ENCODE data around the gene NYAP1.
A peak's percentile ranks its signal among the peaks of the same experiment; 100 is the strongest.
"Not testable (repeated sequence)": the region's sequence is repeated elsewhere in the genome, so short reads cannot be mapped to it uniquely, and the experiment has no call there.

The NYAP1 gene

DNA sequence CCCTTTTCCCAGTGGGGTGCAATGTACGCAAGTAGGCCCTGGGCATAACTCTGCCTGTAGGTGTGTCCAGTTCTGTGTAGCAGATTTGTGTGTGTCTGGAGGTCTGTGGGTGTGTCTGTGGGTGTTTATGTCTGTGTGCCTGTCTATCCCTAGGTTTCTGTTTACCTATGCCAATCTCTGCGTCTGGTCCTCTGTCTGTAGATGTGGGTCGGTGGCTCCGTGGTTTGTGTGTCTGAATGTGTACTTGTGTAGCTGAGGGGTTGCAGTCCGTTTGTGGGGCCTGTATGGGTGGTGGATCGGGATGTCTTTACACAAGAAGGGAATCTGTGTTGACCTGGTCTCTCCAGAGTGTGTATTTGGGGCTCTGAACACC is 932 bp downstream of the NYAP1 start:
- no peak for DNase-seq

DNA sequence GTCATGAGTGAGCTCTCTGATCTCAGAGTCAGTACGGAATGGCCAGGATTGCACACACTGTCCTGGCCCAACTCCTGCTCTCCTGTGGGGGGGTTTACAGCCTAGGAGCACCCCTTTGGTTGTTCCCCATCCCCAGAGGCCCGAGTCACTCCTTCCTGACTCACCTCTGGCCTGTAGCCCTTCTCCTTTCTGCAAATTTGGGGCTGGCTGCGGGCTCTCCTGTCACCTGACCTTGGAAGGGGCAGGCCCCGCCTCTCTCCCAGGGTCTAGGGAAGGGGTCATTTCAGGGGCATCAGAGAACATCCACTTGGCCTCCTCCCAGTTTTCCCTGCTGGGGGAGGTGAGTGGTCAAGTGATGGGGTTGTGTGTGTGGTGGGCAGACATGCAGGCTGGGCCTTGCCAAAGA is 1.7 kb downstream of the NYAP1 start:
- DNase-seq, result no peak

DNA sequence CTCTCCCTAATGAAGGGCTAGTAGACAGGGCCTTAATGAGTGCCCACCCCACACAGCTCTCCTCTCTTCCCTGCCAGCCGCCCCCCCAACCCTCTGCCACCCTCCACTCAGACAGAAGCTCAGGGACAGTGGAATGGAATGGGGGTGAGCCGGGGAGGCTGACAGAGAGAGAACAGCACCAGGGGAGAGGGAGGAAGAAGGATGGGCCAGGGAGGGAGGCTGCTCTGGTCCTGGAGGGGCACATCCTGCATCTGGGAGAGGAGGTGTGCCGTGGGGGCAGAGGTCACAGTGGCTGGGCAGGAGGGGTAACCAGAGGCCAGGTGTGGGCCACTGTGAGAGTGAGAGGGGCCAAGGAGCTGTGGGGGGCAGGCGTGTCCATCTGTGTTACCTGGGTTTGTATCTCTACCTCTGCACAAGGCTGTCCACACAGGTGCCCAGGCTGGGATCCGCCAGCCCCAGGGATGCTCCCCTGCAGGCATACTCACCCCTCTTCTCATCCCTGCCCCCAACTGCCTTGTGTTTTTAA is 2.4 kb downstream of the NYAP1 start:
- no peak for DNase-seq

DNA sequence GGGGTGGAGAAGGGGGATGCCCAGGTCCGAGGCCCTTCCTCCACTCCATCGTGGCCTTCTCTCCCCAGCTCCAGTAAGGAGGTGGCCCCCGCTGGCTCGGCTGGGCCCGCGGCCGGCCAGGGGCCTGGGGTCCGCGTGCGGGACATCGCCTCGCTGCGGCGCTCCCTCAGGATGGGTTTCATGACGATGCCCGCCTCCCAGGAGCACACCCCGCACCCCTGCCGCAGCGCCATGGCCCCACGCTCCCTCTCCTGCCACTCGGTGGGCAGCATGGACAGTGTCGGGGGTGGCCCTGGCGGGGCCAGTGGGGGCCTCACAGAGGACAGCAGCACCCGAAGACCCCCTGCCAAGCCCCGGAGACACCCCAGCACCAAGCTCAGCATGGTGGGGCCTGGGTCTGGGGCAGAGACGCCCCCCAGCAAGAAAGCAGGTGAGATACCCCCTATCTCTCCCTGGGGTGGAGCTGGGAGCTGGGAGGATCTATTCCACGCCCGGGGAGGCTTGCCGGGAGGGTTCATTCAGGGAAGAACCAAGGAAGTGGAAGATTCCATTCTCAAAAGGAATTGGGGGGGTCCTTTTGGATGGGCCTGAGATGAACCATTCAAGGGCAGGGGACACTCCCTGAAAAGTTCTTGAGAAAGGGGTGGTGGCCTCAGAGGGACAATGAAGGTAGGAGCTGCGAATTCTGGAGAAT is 3.2 kb downstream of the NYAP1 start:
- peak; percentile 44 for DNase-seq

DNA sequence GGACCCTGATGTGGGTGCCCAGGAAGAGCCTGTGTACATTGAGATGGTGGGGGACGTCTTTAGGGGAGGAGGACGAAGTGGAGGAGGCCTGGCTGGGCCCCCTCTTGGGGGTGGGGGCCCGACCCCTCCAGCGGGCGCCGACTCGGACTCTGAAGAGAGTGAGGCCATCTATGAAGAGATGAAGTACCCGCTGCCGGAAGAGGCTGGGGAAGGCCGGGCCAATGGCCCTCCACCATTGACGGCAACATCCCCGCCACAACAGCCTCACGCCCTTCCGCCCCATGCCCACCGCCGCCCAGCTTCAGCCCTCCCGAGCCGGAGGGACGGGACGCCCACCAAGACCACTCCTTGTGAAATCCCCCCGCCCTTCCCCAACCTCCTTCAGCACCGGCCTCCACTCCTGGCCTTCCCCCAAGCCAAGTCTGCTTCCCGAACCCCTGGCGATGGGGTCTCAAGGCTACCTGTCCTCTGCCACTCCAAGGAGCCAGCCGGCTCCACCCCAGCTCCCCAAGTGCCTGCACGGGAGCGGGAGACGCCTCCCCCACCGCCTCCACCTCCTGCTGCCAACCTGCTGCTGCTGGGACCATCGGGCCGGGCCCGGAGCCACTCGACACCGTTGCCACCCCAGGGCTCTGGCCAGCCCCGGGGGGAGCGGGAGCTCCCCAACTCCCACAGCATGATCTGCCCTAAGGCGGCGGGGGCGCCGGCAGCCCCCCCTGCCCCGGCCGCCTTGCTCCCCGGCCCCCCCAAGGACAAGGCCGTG is 4.8 kb downstream of the NYAP1 start:
- DNase-seq, result no peak

DNA sequence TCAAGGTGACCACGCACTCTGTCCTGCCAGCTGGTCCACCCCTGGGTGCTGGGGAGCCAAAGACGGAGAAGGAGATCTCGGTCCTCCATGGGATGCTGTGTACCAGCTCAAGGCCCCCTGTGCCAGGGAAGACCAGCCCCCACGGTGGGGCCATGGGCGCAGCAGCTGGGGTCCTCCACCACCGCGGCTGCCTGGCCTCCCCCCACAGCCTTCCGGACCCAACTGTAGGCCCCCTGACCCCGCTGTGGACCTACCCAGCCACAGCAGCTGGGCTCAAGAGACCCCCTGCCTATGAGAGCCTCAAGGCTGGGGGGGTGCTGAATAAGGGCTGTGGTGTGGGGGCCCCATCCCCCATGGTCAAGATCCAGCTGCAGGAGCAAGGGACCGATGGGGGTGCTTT is 5.4 kb downstream of the NYAP1 start:
- no peak for DNase-seq

DNA sequence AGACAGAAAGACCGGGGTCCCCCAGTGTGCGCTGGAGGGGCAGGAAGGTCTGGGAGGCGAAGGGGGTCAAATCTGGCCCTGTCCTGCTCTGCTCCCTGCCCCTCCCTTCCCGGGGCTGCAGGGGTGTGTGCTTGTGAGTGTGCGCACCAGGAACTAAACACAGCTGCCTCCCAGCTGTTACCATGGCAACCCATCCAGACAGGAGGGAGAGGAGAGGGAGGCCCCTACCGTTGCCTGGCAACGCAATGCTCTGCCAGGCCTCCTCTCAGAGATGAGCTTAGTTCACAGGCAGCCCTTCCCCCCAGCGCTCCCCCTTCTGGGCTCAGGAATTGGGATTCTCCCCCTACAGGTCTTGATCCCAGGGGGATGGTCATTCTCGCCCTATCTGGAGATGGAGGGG is 6.1 kb downstream of the NYAP1 start:
- peak; percentile 93 for DNase-seq

DNA sequence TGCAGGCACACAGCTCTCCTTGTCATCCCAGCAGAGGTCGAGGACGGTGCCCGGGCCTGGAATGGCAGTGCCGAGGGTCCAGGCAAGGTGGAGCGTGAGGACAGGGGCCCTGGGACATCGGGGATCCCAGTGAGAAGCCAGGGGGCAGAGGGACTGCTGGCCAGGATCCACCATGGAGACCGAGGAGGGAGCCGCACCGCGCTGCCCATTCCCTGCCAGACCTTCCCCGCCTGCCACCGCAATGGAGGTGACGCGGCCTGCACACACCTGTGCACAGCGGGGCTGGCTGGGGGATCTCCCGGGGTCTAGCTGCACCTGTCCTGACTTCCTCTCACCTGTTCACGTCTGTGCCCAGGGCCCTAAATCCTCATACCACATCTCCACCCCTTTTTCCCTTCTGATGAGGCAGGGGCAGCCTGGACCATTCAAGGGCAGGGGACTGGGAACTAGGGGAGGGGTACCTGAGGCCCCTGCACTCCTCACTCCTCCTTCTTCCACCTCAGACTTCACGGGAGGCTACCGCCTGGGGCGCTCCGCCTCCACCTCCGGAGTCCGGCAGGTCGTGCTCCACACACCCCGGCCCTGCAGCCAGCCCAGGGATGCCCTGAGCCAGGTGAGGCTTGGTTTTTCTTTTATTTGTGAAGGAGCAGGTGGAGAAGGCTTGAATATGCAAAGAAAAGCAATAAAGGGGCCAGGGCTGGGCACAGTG is 6.9 kb downstream of the NYAP1 start:
- no peak for DNase-seq

DNA sequence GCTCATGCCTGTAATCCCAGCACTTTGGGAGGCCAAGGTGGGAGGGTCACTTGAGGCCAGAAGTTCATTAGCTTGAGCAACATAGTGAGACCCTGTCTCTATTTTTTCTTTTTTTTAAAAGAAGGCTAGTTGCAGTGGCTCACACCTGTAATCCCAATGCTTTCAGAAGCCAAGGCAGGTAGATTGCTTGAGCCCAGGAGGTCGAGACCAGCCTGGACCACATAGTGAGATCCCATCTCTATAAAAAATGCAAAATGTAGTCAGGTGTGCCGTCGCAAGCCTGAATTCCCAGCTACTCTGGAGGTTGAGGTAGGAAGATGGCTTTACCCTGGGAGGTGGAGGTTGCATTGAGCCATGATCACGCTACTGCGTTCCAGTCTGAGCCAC is 7.5 kb downstream of the NYAP1 start:
- no peak for DNase-seq

DNA sequence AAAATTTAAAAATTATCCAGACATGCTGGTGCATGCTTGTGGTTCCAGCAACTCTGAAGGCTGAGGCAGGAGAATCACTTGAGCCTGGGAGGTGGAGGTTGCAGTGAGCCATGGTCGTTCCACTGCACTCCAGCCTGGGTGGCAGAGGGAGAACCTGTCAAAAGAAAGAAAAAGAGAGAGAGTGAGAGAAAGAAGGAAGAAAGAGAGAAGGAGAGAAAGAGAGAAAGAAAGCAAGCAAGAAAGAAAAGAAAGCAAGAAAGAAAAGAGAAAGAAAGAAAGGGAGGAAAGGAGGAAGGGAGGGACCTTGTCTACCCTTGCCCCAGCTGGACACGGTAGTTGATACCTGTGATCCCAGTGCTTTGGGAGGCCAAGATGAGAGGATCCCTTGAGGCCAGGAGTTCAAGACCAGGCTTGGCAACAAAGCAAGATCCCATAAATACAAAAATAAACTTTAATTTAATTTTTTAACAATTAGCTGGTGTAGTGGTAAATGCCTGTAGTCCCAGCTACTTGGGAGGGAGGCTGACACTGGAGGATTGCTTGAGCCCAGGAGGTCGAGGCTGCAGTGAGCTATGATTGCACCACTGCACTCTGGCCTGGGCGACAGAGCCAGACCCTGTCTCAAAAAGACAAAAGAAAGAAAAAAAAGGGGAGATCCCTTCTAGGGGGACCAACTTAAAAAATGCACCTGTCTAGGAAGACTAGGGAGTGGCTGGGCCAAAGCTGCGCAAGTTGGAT is 9.2 kb downstream of the NYAP1 start:
- DNase-seq, result no peak

DNA sequence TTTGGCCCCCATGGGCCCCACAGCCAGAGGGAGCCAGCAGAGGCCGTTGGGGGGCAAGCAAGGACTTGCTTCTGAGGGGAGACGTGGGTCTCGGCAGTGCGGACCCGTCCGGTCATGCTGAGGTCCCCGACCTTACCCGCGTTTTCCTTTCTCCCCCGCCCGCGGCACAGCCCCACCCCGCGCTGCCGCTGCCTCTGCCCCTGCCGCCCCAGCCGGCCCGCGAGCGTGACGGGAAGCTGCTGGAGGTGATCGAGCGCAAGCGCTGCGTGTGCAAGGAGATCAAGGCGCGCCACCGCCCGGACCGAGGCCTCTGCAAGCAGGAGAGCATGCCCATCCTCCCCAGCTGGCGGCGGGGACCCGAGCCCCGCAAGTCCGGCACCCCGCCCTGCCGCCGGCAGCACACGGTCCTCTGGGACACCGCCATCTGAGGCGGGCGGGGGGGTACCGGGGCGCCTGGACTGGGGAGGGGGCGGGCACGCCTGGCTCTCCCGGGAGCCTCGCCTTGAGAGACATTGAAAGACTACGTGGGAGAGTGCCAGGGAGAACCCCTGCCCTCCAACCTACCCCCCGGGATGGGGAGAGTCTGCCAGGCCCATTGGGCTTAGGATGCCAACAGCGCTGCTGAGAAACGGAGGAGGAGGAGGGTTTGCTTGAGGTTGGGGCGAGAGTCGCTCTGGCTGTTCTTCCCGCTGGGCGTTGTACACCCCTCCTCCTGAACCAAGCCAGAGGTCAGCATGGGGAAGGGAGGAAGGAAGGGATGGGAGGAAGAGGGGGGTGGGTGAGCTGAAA is 9.9 kb downstream of the NYAP1 start:
- peak; percentile 66 for DNase-seq

DNA sequence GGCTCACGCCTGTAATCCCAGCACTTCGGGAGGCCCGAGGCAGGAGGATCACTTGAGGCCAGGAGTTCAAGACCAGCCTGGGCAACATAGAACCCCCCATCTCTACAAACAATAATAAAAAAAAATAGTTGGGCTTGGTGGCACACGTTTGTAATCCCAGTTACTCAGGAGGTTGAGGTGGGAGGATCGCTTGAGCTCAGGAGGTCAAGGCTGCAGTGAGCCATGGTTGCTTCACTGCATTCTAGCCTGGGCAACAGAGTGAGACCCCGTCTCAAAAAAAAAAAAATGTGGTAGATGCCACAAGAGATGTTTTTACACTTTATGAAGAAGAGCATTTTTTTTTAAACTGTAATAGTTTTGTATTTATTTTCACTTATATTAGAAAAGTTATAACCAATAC is 12.8 kb downstream of the NYAP1 start:
- DNase-seq, result no peak

DNA sequence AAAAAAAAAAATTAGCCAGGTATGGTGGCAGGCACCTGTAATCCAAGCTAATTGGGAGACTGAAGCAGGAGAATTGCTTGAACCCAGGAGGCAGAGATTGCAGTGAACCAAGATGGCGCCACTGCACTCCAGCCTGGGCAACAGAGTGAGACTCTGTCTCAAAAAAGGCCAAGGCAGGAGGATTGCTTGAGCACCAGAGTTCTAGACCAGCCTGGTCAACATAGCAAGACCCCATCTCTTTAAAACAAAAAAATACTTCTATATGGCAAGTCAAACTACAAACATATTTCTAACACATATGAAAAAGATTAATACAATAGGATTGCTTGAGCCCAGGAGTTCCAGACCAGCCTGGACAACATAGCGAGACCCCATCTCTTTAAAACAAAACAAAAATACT is 17.0 kb downstream of the NYAP1 start:
- not testable (repeated sequence) for DNase-seq

DNA sequence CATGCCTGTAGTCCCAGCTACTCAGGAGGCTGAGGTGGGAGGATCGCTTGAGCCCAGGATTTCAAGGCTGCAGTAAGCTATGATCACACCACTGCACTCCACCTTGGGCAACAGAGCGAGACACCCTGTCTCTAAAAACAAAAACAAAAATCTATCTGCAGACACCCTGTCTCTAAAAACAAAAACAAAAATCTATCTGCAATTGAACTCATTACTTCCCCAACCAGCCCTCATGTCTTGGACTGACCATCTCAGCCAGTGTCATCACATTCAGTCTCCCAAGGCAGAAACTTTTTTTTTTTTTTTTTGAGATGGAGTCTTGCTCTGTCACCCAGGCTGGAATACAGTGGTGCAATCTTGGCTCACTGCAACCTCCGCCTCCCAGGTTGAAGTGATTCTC is 20.3 kb downstream of the NYAP1 start:
- DNase-seq, result not testable (repeated sequence)

DNA sequence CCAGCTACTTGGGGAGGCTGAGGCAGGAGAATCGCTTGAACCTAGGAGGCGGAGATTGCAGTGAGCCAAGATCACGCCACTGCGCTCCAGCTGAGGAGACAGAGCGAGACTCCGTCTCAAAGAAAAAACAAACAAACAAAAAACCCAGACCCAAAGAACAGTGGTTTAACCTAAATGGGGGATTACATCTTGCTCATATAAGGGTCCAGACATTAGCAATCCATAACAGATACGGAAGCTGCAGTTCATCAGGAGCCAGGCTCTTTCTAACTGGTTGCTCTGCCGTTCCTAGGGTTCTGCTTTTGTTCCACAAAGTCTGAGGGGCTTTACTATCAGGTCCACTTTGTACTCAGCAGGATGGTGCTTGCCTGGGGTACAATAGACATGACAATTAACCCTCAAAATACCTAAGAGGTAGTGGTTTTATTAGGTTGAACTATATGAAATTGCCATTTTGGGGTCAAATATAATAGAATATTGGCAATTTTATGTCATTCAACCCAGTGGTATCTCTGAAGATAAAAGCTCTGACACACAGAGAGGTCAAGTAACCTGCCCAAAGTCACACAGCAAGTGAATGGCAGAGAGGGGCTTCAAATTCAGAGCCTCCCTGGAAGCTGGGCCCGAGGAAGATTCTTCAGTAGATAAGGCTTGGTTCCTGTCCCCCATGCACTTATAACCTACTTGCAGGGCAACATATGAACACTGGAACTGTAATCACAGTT is 21.3 kb downstream of the NYAP1 start:
- DNase-seq, result no peak

DNA sequence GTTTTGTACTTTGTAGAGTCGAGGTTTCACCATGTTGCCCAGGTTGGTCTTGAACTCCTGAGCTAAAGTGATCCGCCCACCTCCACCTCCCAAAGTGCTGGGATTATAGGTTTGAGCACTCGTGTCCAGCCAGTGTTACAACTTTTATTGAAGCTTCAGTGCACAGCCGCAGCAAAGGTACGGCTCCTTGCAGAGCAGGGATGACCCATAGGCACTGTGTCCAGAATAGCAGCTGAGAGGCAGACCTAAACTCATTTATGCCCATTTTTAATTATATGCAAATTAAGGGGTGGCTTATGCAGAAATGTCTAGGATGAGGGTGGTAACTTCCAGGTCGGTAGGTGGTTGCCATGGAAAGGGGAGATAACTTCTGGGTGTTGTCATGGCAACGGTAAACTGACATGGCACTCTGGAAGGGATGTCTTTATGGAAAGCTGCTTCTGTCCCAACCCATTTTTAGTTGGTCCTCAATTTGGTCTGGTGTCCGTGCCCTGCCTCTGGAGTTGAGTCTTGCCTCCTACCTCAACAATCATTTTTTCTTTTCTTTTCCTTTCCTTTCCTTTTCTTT is 22.7 kb downstream of the NYAP1 start:
- no peak for DNase-seq

DNA sequence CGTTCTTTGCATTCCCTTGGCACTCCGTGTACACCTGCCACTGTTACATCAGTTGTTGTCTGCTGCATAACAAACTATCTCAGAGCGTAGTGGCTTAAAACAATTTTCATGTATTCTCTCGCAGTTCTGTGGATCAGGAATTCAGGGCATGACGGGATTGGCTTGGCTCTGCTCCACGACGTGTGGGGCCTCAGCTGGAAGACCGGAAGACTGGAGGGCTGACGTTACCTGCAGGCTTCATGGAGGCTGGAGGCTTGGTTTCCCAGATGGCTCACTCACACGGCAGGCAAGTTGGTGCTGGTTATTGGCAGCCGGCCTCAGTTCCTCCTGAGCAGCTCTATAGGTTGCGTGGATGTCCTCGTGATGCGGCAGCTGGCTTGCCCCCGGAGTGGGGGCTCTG is 25.5 kb downstream of the NYAP1 start:
- DNase-seq, result no peak

DNA sequence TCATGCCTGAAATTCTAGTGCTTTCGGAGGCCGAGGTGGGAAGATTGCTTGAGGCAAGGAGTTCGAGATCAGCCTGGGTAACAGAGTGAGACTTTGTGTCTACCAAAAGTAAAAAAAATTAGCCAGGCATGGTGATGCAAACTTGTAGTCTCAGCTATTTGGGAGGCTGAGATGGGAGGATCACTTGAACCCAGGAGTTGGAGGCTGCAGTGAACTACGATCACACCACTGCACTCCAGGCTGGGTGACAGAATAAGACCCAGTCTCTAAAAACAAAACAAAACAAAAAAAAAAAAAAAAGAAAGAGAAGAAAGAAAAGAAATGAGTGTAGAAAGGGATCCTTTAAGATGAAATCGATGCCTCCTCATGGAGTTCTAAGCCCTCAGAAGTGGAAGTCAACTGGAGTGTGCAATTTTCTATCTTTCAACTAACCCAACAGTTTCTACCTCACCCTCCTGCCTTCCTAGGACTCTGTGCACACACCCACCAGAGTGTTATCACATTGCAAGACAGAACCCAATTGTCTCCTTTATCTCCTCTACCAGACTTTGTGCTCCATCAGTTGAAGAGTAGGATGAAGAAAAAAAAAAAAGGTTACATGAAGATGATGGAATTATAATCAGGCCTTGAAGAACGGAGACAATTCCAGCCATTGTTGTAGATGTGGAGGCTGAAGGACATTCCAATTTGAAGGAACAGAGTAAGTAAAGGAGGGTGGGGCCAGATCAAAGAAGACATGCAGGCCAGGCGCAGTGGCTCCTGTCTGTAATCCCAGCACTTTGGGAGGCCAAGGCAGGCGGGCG is 26.9 kb downstream of the NYAP1 start:
- no peak for DNase-seq

DNA sequence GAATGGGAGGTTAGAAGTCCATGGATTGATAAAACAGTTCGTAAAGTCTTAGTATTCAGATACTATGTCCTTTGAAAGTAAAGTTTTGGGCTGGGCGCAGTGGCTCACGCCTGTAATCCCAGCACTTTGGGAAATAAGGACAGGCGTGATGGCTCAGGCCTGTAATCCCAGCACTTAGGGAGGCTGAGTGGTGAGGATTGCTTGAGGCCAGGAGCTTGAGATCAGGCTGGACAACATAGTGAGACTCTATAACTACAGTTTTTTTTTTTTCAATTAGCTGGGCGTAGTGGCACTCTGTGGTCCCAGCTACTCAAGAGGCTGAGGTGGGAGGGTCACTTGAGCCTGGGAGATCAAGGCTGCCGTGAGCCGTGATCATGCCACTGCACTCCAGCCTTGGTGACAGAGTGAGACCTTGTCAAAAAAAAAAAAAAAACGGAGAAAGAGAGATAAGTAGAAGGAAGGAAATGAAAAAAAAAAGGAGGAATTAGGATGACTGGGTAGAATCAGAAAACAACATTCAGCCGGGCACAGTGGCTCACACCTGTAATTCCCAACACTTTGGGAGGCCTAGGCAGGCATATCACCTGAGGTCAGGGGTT is 29.6 kb downstream of the NYAP1 start:
- DNase-seq, result no peak

DNA sequence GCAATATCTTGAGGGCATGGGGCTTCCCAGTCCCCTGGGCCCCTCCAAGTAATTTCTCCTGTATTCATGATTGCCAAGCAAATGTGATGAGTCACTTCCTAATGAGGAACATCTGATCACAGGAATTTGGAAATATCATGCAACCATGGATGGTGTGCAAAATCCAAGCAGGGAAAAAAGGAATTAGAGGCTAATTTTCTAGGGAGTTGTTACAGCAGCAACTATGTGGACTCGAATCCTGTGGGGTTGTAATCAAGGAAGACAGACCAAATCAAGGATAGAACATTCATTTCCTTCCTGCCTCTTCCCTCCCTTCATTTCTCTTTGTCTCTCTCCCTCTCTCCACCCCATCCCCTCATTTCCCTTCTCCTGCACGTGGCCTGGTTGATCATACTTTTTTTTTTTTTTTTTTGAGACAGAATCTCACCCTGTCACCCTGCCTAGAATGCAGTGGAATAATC is 31.4 kb downstream of the NYAP1 start:
- no peak for DNase-seq
